NCI-H1048 (cell line): ENCODE results near the gene PPP1R16B.

Experiments used
- DNase-seq: peaks from one replicate; lab custom pipeline; 2025; lab: John Stamatoyannopoulos, UW

Gene PPP1R16B

DNA sequence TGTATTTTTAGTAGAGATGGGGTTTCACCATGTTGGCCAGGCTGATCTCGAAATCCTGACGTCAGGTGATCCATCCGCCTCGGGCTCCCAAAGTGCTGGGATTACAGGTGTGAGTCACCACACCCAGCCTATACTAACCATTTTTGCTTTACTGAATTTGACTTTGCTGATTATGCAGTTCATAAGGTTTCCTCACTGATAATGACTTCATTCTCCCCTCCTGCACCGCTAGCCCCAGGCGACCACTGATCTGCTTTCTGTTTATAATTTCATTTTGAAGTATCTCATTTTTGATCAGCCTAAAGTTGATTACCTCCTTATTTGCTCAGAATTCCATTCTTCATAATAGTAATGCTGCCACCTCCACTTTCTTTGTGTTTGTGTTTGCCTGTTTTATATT, 72.0 kb downstream of the PPP1R16B start:
- DNase-seq, result no peak

DNA sequence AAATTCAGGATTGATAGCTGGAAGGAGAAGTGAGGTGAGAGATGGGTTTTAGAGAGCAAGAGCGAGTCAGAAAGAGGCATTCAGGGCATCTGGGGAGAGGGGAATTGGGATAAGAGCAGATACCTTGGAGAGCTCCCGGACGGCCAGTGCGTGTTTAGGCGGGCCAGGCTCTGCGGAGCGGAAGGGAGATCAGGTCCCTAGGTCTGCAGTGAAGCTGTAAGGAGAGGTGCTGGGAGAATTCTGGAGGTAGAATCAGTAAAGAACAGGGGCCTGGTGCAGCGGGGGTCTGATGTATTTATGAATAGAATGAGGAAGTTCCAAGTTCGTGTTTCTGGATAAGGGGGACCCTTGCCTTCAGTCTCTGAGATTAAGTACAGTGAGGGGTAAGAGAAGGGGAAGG, 73.4 kb downstream of the PPP1R16B start:
- no peak for DNase-seq

GRCh38 chr20:38880952-38881735, 75.6 kb downstream of the PPP1R16B start:
- DNase-seq, result no peak

- no peak for DNase-seq
These were observed 76.4 kb downstream of the PPP1R16B start for GRCh38 chr20:38881806-38882440.

GRCh38 chr20:38882600-38882999, 77.1 kb downstream of the PPP1R16B start:
- DNase-seq, result no peak

DNA sequence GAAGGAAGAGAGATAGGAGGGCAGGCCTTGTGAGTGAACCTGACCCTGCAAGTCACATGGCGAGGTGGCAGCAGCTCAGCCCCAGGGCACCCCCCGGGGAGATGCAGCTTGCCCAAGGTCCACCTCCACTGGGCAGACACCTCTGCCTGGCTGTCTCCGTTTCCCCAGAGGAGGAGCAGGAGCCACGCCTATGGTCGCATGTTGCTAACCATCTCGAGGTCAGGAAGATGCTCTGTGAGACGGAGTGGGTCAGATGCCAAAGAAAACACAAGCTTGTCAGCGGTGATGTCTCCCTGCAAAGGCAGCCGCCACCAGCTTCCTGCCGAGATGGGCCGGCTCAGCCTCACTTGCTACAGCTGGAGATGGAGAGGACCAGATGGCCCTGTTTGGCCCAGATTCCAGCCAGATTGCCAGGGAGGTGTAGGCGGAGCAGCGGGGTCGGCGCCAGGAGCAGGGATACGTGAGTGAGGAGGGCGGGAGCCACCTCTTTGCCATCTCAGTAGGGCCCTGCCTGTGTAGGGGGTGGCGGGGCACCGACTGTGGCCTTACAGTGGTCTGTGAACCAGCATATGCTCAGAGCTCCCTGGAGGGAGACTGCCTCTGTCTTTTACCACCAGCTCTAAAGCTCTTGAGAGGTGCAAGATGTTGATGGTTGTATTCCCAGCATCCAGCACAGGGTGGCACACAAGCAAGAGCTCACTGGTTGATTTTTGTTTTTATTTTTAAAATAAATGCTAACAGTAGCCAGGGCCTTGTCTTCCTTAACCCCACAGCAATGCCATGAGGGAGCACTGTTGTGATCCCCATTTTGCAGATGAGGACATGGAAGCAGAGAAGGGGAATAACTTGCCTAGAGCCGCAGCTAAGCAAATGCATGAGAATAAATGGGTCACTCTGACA, 77.8 kb downstream of the PPP1R16B start:
- DNase-seq, result no peak

DNA sequence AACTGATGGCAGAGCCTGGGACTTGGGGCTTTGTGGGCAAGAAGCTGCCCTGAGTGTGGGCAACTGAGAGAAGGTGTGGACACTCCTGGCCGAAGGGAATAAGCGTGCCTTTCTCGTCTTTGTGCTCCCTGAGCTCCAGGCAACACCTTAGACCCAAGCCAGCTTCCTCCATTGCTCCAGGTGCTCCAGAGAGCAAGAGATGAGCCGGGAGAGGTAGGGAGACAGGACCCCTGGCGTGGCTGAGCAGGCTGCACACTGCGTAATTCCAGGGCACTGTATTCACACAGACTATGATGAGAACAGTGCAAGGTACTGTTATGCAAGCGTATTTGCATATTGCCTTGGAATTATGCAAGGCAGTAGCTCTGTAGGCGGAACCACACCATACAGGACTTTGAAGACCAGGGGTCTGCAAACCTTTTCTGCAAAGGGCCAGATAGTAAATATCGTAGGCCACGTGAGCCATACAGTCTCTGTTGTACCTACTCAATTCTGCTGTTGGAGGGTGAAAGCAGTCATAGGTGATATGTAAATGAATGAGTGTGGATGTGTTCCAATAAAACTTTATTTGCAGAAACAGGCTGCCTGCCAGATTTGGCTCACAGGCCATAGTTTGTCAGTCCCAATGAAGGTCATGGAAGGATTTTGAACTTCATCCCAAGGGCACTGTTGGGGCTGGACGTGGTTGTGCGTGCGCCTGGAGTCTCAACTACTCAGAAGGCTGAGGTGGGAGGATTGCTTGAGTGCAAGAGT, 78.7 kb downstream of the PPP1R16B start:
- no peak for DNase-seq

- DNase-seq, result no peak
These were observed 79.9 kb downstream of the PPP1R16B start for GRCh38 chr20:38885357-38885756.

DNA sequence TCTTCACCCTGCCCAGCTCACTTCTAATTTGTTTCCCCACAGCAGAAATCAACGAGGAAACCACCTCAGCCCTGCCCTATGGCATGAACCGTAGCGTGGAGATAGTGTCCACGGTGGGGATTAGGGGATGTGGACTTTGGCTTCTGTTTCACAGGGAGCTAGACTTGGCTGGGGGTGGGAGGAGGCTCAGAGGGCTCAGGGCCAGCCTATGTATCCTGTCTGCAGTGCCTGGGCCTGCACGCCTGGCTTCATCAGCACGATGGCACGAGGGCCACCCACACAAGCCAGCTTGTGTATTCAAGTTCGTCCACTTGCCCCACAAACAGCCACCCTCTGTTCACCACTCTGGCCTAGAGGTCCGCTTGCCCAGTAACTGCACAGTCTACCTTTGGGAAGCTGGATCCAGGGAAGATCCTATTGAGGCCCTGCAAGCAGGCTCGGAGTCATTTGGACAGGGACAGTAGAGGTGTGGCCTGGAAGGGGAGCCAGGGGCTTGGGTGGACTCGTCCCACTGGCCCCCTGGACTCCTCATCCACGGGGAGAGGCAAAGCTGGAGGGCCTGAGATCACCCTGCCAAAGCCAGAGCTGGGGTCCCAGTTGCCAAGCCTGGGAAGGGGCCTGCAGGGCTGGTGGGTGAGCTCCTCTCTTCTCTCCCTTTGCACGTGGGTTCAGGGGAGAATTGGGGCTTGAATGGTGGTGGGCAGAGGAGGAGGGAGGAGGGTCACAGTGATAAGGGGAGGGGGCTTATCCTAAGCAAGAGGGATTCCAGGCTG, 82.7 kb downstream of the PPP1R16B start:
- no peak for DNase-seq

DNA sequence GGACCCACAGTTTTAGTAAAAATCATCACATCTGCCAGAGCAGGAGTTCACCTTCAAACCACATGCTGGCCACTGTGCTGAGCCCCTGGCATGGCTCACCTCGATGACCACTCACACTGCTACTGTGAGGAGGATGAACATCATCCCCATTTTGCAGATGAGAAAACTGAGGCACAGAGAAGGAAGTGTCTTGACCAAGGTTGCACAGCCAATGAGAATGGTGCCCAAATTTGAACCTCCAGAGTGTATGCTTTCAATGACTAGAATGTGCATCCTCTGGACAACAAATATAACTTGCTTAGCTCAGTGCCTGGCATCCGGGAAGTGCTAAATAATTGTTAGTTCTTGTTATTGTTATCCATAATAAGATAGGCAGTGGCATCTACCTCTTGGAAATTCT, 83.6 kb downstream of the PPP1R16B start:
- no peak for DNase-seq

GRCh38 chr20:38889792-38890496, 84.4 kb downstream of the PPP1R16B start:
- no peak for DNase-seq

DNA sequence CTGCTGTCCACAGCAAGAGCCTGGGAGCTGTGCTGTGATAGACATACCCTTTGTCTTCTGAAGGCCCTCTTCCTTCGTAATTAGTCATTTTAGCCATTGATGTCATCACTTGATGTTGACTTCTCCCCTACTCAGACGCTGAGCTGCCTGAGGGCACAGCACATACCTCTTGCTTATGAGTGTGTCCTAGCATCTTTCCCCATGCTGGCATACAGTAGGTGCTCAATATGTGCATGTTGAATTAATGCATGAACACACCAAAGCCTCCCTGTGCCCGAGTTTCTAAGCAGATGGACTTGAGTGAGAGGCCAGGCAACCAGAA, 85.0 kb downstream of the PPP1R16B start:
- no peak for DNase-seq

- no peak for DNase-seq
These were observed 86.8 kb downstream of the PPP1R16B start for GRCh38 chr20:38892091-38892981.

- DNase-seq, result no peak
These were observed 87.6 kb downstream of the PPP1R16B start for GRCh38 chr20:38893056-38893564.

- peak; percentile 15 for DNase-seq
These were observed 88.1 kb downstream of the PPP1R16B start for GRCh38 chr20:38893565-38894090.

DNA sequence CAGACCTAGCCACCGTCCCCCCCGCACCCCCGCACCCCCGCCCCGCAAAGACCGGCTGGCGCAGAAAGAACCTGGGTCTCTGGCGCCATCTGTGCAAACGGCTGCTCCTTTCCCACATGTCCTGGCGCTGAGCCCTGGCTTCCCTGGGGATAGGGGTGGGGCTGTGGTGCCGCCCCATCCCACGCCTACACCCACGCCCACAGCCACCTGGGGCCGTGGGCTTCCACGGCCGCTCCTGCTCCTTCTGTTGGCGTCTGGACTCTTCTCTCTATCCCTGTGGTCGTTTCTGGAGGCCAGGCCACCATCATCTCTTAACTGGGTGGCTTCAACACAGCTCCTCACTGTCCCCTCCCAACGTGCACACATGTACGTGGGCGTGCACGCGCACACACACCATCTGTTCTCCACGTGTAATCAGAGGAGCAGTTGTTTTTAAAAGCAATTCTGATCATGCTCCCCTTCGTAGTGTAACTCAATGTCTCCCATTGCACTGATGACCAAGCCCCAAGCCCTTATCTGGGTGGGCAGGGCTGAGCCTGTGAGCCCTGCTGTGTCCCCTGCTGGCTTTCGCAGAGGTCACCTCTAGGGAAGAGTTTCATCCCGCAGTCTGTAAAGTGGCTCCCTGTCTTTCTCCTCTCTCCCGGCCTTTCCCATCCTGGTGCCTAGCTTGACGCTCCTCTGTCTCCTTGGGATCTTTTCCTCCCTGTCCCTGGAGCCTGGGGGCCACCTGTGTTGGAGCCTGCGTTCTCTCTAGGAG, 88.8 kb downstream of the PPP1R16B start:
- no peak for DNase-seq

- DNase-seq, result no peak
These were observed 89.8 kb downstream of the PPP1R16B start for GRCh38 chr20:38895098-38895949.
